H9 (cell line): Measurements from ENCODE around the gene POLK. TPM values are rescaled to one million over a fixed set of nuclear protein-coding genes. Genes with fewer than 3 reads are reported as not detected.

ENCODE experiments used
- DNase-seq: peaks from one replicate; pipeline ENCODE4 v3.0.0-alpha.2; 2017
- H2AFZ ChIP-seq: one replicate; pipeline ENCODE4 v1.6.1; 2013; ENCODE audit warnings: mild to moderate bottlenecking, low read length, control low read depth, moderate library complexity
- H2AK5ac ChIP-seq: 2 replicates; pipeline ENCODE4 v1.6.1; 2013; ENCODE audit warnings: low read length, control low read depth, mixed read lengths; ENCODE audit not compliant: insufficient read length
- H2BK120ac ChIP-seq: one replicate; pipeline ENCODE4 v1.6.1; 2013; ENCODE audit warnings: low read depth, mild to moderate bottlenecking, low read length, control low read depth, inconsistent platforms; ENCODE audit not compliant: poor library complexity, severe bottlenecking
- H2BK12ac ChIP-seq: 2 replicates; pipeline ENCODE4 v1.6.1; 2013; ENCODE audit warnings: low read length, control low read depth, mixed read lengths, low read depth; ENCODE audit not compliant: insufficient read length
- H2BK15ac ChIP-seq: 2 replicates; pipeline ENCODE4 v1.6.1; 2013; ENCODE audit warnings: low read depth, low read length, control low read depth
- H2BK20ac ChIP-seq: one replicate; pipeline ENCODE4 v1.6.1; 2013; ENCODE audit warnings: low read depth, mild to moderate bottlenecking, low read length, control low read depth, inconsistent platforms; ENCODE audit not compliant: poor library complexity, severe bottlenecking
- H2BK5ac ChIP-seq: 2 replicates; pipeline ENCODE4 v1.6.1; 2013; ENCODE audit warnings: low read length, control low read depth, mixed read lengths; ENCODE audit not compliant: insufficient read length
- H3K14ac ChIP-seq: 2 replicates; pipeline ENCODE4 v1.6.1; 2013; ENCODE audit warnings: low read length, control low read depth; ENCODE audit not compliant: insufficient read depth
- H3K18ac ChIP-seq: 2 replicates; pipeline ENCODE4 v1.6.1; 2013; ENCODE audit warnings: low read depth, mild to moderate bottlenecking, mixed read lengths, low read length, control low read depth; ENCODE audit not compliant: insufficient read length
- H3K23ac ChIP-seq: 2 replicates; pipeline ENCODE4 v1.6.1; 2013; ENCODE audit warnings: low read length, control low read depth, mixed read lengths, low read depth; ENCODE audit not compliant: insufficient read length
- H3K23me2 ChIP-seq: 2 replicates; pipeline ENCODE4 v1.6.1; 2013; ENCODE audit warnings: low read depth, mild to moderate bottlenecking, mixed read lengths, low read length, control low read depth; ENCODE audit not compliant: insufficient read length, poor library complexity, severe bottlenecking
- H3K27ac ChIP-seq: 2 replicates; pipeline ENCODE4 v1.5.1; 2013; ENCODE audit warnings: low read length, control low read depth, mixed read lengths, low read depth; ENCODE audit not compliant: insufficient read length
- H3K27me3 ChIP-seq: 2 replicates; pipeline ENCODE4 v1.6.1; 2013; ENCODE audit warnings: low read length, control low read depth, inconsistent platforms; ENCODE audit not compliant: insufficient read depth
- H3K4ac ChIP-seq: 2 replicates; pipeline ENCODE4 v1.6.1; 2013; ENCODE audit warnings: low read depth, mild to moderate bottlenecking, control low read depth, inconsistent platforms, low read length, moderate library complexity
- H3K4me1 ChIP-seq: 2 replicates; pipeline ENCODE4 v1.6.1; 2013; ENCODE audit warnings: low read length, control low read depth, inconsistent platforms; ENCODE audit not compliant: insufficient read depth
- H3K4me2 ChIP-seq: 2 replicates; pipeline ENCODE4 v1.6.1; 2013; ENCODE audit warnings: low read length, control low read depth, mixed read lengths; ENCODE audit not compliant: insufficient read length, insufficient read depth
- H3K56ac ChIP-seq: 2 replicates; pipeline ENCODE4 v1.6.1; 2013; ENCODE audit warnings: low read depth, mild to moderate bottlenecking, mixed read lengths, low read length, control low read depth; ENCODE audit not compliant: insufficient read length
- H3K79me1 ChIP-seq: 2 replicates; pipeline ENCODE4 v1.6.1; 2013; ENCODE audit warnings: low read depth, mild to moderate bottlenecking, moderate library complexity, low read length, control low read depth, inconsistent platforms; ENCODE audit not compliant: insufficient read depth, poor library complexity, severe bottlenecking
- H3K79me2 ChIP-seq: 2 replicates; pipeline ENCODE4 v1.6.1; 2013; ENCODE audit warnings: low read length, control low read depth, inconsistent platforms; ENCODE audit not compliant: insufficient read depth
- H3K9ac ChIP-seq: 2 replicates; pipeline ENCODE4 v1.6.1; 2013; ENCODE audit warnings: low read length, control low read depth, mixed read lengths; ENCODE audit not compliant: insufficient read length; ENCODE audit errors: extremely low read depth
- H3K9me3 ChIP-seq: one replicate; pipeline ENCODE4 v1.6.1; 2013; ENCODE audit warnings: low read depth, low read length, inconsistent platforms; ENCODE audit not compliant: control insufficient read depth
- H3T11ph ChIP-seq: one replicate; pipeline ENCODE4 v1.6.1; 2013; ENCODE audit warnings: mild to moderate bottlenecking, low read length, control low read depth, inconsistent platforms
- H4K20me1 ChIP-seq: one replicate; pipeline ENCODE4 v1.6.1; 2013; ENCODE audit not compliant: control insufficient read depth, insufficient read length, insufficient read depth
- H4K5ac ChIP-seq: 2 replicates; pipeline ENCODE4 v1.6.1; 2013; ENCODE audit warnings: low read depth, mild to moderate bottlenecking, mixed read lengths, low read length, control low read depth; ENCODE audit not compliant: insufficient read length
- H4K8ac ChIP-seq: replicated peaks from 2 replicates; pipeline ENCODE4 v1.6.1; 2013; ENCODE audit warnings: low read length, control low read depth, mixed read lengths, low read depth; ENCODE audit not compliant: insufficient read length
- H4K91ac ChIP-seq: 2 replicates; pipeline ENCODE4 v1.6.1; 2013; ENCODE audit warnings: low read depth, mild to moderate bottlenecking, moderate library complexity, mixed read lengths, low read length, control low read depth; ENCODE audit not compliant: insufficient read length
- H3K27ac Mint-ChIP-seq, 3 experiments: 2 replicates in 2 of 3; 3 replicates in 1 of 3; pipeline ENCODE4 v1.8.0; 2020 to 2021; ENCODE audit warnings: mixed read lengths in 3 of 3, mild to moderate bottlenecking in 1 of 3, moderate library complexity in 1 of 3
- H3K27me3 Mint-ChIP-seq: 2 replicates; pipeline ENCODE4 v1.8.0; 2021; ENCODE audit warnings: low read depth, mild to moderate bottlenecking, moderate library complexity, mixed read lengths
- H3K36me3 Mint-ChIP-seq, 3 experiments: 2 replicates in 2 of 3; 3 replicates in 1 of 3; pipeline ENCODE4 v1.8.0; 2020 to 2021; ENCODE audit warnings: low read depth in 3 of 3, mixed read lengths in 3 of 3; ENCODE audit not compliant: insufficient read depth in 1 of 3
- H3K4me1 Mint-ChIP-seq, 2 experiments: 2 replicates each; pipeline ENCODE4 v1.8.0; 2020; ENCODE audit warnings: mixed read lengths in 2 of 2
- H3K4me3 Mint-ChIP-seq, 2 experiments: 2 replicates in 1 of 2; 3 replicates in 1 of 2; pipeline ENCODE4 v1.8.0; 2020 to 2021; ENCODE audit warnings: mild to moderate bottlenecking in 2 of 2, mixed read lengths in 2 of 2, moderate library complexity in 1 of 2
- H3K9me3 Mint-ChIP-seq, 2 experiments: 2 replicates in 1 of 2; 3 replicates in 1 of 2; pipeline ENCODE4 v1.8.0; 2020; ENCODE audit warnings: mild to moderate bottlenecking in 2 of 2, mixed read lengths in 2 of 2, moderate library complexity in 1 of 2
- CTCF ChIP-seq: fragments of 200-600 bp; sonication (generic); conservative IDR thresholded peaks from 3 replicates; pipeline ENCODE4 v1.8.0; 2021; ENCODE audit warnings: antibody characterized with exemption, mild to moderate bottlenecking
- WGBS: extraction: QIAGEN DNeasy Blood & Tissue Kit; methylation state at CpG from one replicate; pipeline ENCODE4 v1.1.7; 2013; ENCODE audit warnings: missing lambda C conversion rate, low lambda C conversion rate, mixed read lengths; ENCODE audit not compliant: insufficient read length; ENCODE audit errors: extremely low coverage; 5-methylcytosine and 5-hydroxymethylcytosine counted together
- total RNA-seq: library from RNA; stranded (reverse); gene quantifications from 2 replicates; pipeline ENCODE4 v1.2.1, GENCODE V29; 2021

POLK gene
- total RNA-seq, 1 experiment from 2014 or later = 7.6 TPM

- Histone ChIP-seq H3K23ac (no peak overlapping the region), H3K27me3 (no peaks in the 10 kb centered on the region), H2AFZ (no peak overlapping the region), H4K91ac (no peak overlapping the region), H3K4me2 (no peak overlapping the region), H2BK20ac (no peak overlapping the region), H3K27ac (no peak overlapping the region), H2AK5ac (no peak overlapping the region), H3K4ac (no peak overlapping the region), H3K14ac (no peak overlapping the region), H2BK120ac (no peak overlapping the region), H3K9ac (no peak overlapping the region), H4K8ac (no peak overlapping the region), H2BK15ac (no peak overlapping the region), H2BK5ac (no peak overlapping the region), H3K56ac (no peak overlapping the region), H3K4me1 (no peaks in the 10 kb centered on the region), H3K79me2 (no peaks in the 10 kb centered on the region), H3K9me3 (no peaks in the 10 kb centered on the region), H3T11ph (no peak overlapping the region), H3K79me1 (no peaks in the 10 kb centered on the region), H4K20me1 (no peaks in the 10 kb centered on the region), H3K18ac (no peak overlapping the region), H4K5ac (no peak overlapping the region), H3K23me2 (no peaks in the 10 kb centered on the region), H2BK12ac (no peak overlapping the region)
- Mint-ChIP-seq H3K27me3 (no peaks in the 10 kb centered on the region), H3K4me3 (no peak overlapping the region), H3K27ac (no peak overlapping the region), H3K9me3 (no peaks in the 10 kb centered on the region), H3K36me3 (no peaks in the 10 kb centered on the region; a peak in 1 of 7 replicates), H3K4me1 (no peaks in the 10 kb centered on the region)
- no peak for DNase-seq
- no peak for TF ChIP-seq CTCF
- no CpG with 5 or more reads among the region's 1 CpG for WGBS
These were observed 116.1 kb downstream of the POLK start for GRCh38 chr5:75627801-75628200.
